ENCODE results near the gene ARMC9. TPM values are rescaled to one million over a fixed set of nuclear protein-coding genes. Genes with fewer than 3 reads are reported as not detected.

ARMC9 gene
- total RNA-seq, 2 experiments from 2014 or later = 3.0 TPM

- DNase-seq = no peak
- Mint-ChIP-seq H3K27ac (no peak overlapping the region), H3K36me3 (no peaks in the 10 kb centered on the region), H3K4me1 (ENCODE audit: low read depth) (no peaks in the 10 kb centered on the region), H3K4me3 (no peak overlapping the region), H3K9me3 (peaks cover 11% of the 10 kb centered on the region), H3K27me3 (peaks cover 3% of the 10 kb centered on the region)
- intact Hi-C loops (cut with micrococcal nuclease) = no loop called here
- POLR2A ChIA-PET = no interaction called here
- CTCF ChIA-PET = interaction anchor here (1.2 kb wide), 1 partner anchor 80 kb away, joined by 3 read pairs; no protein-coding TSS in a partner anchor
These were observed 188.0 kb downstream of the ARMC9 start for GRCh38 chr2:231386446-231386845.

DNA sequence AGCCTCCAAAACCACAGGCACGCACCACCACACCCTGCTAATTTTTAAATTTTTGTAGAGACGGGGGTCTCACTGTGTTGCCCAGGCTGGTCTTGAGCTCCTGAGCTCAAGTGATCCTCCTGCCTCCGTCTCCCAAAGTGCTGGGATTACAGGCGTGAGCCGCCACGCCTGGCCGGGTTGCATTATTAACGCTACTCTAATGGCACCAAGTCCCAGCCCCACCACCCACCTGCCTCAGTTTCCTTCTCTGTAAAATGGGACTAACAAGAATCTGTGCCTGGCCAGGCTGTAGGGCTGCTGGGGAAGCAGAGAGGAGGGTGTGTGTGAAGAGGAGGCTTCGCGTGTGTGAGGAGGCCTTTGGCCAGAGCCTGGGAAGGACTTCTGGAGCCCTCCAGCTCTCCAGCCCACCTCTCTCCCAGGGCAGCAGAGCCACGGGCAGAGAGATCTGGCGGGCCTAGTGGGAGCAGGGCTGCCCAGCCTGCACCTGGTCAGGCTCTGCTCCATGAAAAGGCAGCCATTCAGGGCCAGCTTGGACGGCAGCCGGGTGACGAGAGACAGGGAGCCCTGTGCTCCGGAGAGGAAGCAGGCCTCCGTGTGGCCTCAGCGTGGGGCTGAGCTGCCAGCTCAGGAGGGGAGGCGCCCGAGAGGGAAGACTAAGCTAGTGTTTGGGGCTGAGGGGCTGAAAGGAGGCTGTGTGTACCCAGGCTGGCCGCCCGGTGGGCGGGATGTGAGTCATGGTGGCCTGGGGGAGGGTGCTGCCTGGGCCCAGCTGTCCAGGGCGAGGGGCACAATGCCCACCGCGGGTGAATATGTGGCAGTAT lies 189.7 kb downstream of the ARMC9 start:
- no peaks in the 10 kb centered on the region for H3K4me1 Mint-ChIP-seq (ENCODE audit: low read depth)
- peaks cover 11% of the 10 kb centered on the region for H3K9me3 Mint-ChIP-seq
- POLR2A ChIA-PET = no interaction called here
- no peak for DNase-seq
- H3K36me3 Mint-ChIP-seq = no peaks in the 10 kb centered on the region
- CTCF ChIA-PET = interaction anchor here (1.6 kb wide), 1 partner anchor 19 kb away, joined by 3 read pairs; no protein-coding TSS in a partner anchor
- no peak overlapping the region for H3K27ac Mint-ChIP-seq
- H3K27me3 Mint-ChIP-seq = peaks cover 9% of the 10 kb centered on the region
- intact Hi-C loops (cut with micrococcal nuclease) = no loop called here
- H3K4me3 Mint-ChIP-seq = no peak overlapping the region

GRCh38 chr2:231388725-231389346 lies 190.4 kb downstream of the ARMC9 start:
- peaks cover 9% of the 10 kb centered on the region for H3K9me3 Mint-ChIP-seq
- H3K4me3 Mint-ChIP-seq = no peak overlapping the region
- peaks cover 17% of the 10 kb centered on the region for H3K27me3 Mint-ChIP-seq
- peaks cover 7% of the 10 kb centered on the region for H3K4me1 Mint-ChIP-seq (ENCODE audit: low read depth)
- DNase-seq = no peak
- ChIA-PET CTCF (interaction anchor here (1.6 kb wide), 1 partner anchor 18 kb away, joined by 3 read pairs; no protein-coding TSS in a partner anchor), POLR2A (no interaction called here)
- H3K27ac Mint-ChIP-seq = no peak overlapping the region
- intact Hi-C loops (cut with micrococcal nuclease) = no loop called here
- no peaks in the 10 kb centered on the region for H3K36me3 Mint-ChIP-seq

DNA sequence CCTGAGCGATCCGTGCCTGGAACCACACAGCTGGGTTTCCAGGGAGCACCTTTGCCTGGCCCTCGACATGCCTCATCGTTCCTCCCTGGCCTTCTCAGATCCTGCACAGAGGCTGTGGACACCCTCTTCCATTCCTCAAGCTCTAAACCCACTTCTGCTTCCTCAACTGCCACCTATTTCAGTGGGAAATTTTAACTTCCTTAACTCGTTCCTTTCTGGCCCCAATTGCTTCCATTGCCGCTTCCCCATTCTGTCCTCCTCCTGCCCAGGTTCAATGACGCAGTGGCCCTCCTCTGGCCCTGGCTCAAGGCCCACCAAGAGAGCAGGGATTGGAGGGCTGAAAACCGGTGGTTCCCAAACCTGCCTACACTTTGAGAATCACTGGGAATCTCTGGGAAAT lies 192.2 kb downstream of the ARMC9 start:
- intact Hi-C loops (cut with micrococcal nuclease) = no loop called here
- H3K9me3 Mint-ChIP-seq = no peaks in the 10 kb centered on the region
- peaks cover 7% of the 10 kb centered on the region for H3K4me1 Mint-ChIP-seq (ENCODE audit: low read depth)
- peaks cover 24% of the 10 kb centered on the region for H3K27me3 Mint-ChIP-seq
- no peak for DNase-seq
- H3K4me3 Mint-ChIP-seq = no peak overlapping the region
- no peaks in the 10 kb centered on the region for H3K36me3 Mint-ChIP-seq
- CTCF ChIA-PET = no interaction called here
- H3K27ac Mint-ChIP-seq = no peak overlapping the region
- POLR2A ChIA-PET = no interaction called here

GRCh38 chr2:231391981-231392380 lies 193.6 kb downstream of the ARMC9 start:
- Mint-ChIP-seq H3K9me3 (no peaks in the 10 kb centered on the region), H3K4me1 (ENCODE audit: low read depth) (peaks cover 14% of the 10 kb centered on the region), H3K4me3 (no peak overlapping the region), H3K27me3 (peaks cover 31% of the 10 kb centered on the region), H3K27ac (no peak overlapping the region), H3K36me3 (no peaks in the 10 kb centered on the region)
- POLR2A ChIA-PET = no interaction called here
- CTCF ChIA-PET = interaction anchor here (1.6 kb wide), 1 partner anchor 15 kb away, joined by 5 read pairs; no protein-coding TSS in a partner anchor
- intact Hi-C loops (cut with micrococcal nuclease) = no loop called here
- no peak for DNase-seq

DNA sequence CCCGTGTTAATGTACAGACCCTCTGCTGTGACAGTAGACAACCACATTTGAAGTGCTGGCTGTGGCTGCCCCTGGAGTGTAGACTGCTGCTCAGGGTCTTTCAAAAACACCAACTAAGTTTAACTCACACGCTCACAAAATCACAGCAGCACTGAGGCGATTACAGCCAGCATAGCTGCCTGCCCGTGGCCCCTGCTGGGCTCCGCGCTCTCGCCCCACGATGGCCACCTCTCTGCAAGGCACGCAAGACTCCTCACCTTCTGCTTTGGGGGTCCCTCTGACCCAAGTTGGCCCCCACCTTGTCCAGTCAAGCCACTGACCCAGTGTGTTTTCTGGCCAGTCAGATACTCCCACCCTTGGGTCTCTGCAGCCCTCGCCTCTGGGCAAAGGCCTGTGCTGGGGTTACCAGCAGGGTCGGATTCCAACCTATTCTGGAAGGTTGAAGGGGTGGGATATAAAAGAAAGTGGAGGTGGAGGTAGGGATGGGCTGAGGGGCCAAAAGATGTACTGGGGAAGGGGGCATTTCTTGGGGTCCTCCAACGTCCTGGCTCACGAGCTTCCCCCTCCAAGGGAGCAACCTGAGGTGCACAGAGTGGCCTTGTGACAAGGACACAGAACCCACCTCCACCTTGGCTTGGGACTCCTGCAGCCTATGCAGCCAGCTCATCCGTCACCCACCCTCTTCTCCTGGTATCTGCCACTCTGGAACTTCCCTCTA lies 194.2 kb downstream of the ARMC9 start:
- Mint-ChIP-seq H3K36me3 (no peaks in the 10 kb centered on the region), H3K27ac (no peak overlapping the region), H3K9me3 (no peaks in the 10 kb centered on the region), H3K4me3 (no peak overlapping the region), H3K4me1 (ENCODE audit: low read depth) (peaks cover 17% of the 10 kb centered on the region), H3K27me3 (peaks cover 33% of the 10 kb centered on the region)
- DNase-seq = no peak
- ChIA-PET CTCF (interaction anchor here (1.6 kb wide), 1 partner anchor 14 kb away, joined by 5 read pairs; no protein-coding TSS in a partner anchor), POLR2A (no interaction called here)
- intact Hi-C loops (cut with micrococcal nuclease) = no loop called here

DNA sequence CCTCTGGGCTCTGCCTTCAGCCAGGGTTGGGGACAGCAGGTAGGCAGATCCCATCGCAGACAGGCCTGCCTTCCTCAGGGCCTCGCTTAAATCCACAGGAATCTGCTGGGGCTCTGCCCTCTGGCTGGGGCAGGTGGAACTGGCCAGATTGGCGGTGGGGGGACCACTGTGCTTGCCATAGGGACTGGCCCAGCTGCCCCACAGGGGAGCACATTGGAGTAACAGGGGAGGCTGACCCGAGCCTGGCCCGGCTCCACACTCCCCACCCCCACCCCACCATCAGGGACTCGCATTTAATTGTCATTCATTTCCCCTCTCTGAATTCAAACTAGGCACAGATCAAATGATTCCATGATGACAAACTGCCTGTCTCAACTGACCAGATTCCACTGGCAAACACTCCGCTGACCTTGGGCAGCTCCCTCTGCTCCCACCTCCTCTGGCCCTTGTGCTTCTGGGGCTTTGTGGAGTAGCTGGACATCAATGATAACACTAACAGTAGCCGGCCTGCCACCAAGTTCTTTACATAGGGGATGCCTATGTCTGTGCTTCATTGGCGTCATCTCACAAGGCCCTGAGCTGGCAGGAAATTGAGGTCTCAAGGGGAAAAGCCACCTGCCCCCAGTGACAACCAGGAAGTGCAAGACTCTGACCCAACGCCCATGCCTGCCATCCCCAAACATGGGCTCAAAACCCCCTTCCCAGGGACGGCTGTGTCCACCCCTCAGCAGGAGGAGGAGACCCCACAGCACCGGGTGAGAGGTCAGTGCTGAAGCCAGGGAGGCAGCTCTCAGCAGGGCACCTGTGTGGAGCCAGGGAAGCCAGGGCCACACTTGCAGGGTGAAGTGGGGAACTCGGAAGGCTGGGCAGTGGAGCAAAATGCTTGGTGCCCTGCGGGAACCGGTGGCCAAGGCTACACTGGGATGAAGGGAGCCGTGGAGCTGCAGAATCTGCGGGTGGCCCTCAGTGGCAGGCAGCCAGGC lies 195.0 kb downstream of the ARMC9 start:
- Mint-ChIP-seq H3K4me3 (no peak overlapping the region), H3K4me1 (ENCODE audit: low read depth) (peaks cover 17% of the 10 kb centered on the region), H3K27me3 (peaks cover 36% of the 10 kb centered on the region), H3K9me3 (no peaks in the 10 kb centered on the region), H3K27ac (no peak overlapping the region), H3K36me3 (no peaks in the 10 kb centered on the region)
- DNase-seq = peak; percentile 45
- CTCF ChIA-PET = interaction anchor here (1.0 to 1.6 kb wide), 3 partner anchors 13 to 166 kb away, joined by 3 to 5 read pairs (median 5); no protein-coding TSS in a partner anchor
- POLR2A ChIA-PET = no interaction called here
- intact Hi-C loops (cut with micrococcal nuclease) = no loop called here

DNA sequence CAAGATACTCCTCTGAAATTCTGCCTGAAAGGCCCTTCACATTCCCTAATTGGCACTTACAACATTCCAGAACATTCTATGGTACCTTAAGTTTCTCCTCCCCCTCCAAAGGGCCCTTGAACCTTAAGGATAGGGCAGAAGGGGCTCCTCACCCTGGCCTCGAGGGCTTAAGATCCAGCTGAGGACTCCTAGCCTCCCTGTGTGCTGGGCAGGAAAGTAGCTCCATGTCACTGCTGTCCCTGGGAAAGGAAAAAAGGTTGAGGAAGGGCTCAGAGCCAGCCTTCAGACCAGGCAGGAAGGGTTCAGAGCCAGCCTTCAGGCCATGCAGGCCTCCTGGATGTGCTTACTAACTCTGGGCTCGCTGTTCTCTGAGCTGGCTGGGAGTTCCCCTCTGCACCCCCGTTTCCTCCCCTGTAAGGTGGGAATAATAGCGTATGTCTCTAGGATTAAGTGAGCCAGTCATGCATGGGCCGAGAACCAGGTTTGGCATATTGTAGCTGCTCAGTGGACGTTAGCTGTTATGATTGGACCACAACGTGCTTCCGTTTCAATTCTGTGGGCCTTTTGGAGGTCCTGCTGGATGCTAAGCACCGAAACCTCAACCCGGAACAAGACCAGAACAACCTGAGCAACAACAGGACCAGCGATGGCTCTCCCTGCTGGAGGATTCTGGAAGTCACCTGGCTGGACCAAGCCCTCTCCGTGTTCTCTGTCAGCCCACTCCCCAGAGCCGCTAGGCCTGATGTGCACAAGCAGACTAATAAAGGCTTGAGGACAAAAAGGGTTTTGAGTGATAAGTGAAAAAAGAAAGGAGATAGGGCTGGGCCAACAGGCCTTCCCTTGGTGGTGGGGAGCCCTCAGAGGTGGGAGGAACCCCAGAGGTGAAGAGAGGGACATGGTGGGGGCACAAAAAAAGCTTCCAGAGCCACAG lies 196.0 kb downstream of the ARMC9 start:
- peaks cover 36% of the 10 kb centered on the region for H3K27me3 Mint-ChIP-seq
- intact Hi-C loops (cut with micrococcal nuclease) = no loop called here
- no peak overlapping the region for H3K4me3 Mint-ChIP-seq
- no peak overlapping the region for H3K27ac Mint-ChIP-seq
- peaks cover 17% of the 10 kb centered on the region for H3K4me1 Mint-ChIP-seq (ENCODE audit: low read depth)
- no peak for DNase-seq
- ChIA-PET CTCF (interaction anchor here (1.0 to 1.2 kb wide), 2 partner anchors 57 to 167 kb away, joined by 3 to 5 read pairs; no protein-coding TSS in a partner anchor), POLR2A (no interaction called here)
- no peaks in the 10 kb centered on the region for H3K36me3 Mint-ChIP-seq
- no peaks in the 10 kb centered on the region for H3K9me3 Mint-ChIP-seq

DNA sequence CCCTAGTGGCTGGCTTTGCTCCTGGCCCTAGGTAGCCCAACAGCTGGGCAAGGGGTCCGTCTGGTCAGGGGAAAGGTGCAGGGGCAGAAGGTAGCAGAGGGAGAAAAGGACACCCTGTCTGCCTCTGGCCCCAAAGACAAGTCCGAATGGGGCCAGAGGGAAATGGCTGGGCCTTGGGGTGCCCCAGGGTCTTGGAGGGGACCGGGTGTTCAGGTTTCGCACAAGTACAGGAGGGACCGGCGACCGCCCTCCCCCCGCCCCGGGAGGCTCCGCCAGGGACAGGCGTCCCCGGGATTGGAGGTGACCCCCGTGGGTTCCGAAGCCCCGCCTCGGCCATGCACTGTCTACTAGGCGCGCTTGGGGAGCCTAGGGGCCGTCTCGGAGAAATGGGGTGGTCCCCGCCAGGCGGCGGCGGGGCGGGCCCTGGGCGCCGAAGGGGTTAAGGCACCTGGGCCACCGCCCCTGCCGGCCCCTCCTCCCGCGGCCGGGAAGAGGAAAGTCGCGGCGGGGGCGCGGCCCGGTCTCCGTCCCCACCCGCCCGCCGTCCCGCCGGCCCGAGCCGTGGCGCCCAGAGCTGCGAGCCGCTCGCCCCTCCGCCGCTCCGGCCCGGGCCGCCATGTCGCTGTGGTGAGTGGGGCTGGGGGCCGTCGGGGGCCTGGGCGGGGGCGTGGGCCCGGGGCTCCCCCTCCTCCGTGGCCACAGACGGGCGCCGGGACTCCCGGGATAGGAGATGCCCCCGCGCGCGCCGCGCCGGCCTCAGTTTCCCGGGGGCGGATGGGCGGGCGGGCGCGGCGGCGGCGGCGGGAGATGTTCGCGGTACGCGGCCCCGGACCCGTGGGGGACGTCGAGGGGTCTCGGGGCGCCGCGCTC lies 197.0 kb downstream of the ARMC9 start, which contains the start of gene B3GNT7:
Gene B3GNT7 (plus strand): TSS at position 523 of the 870 bp plus-strand sequence. CDS start 94 bp downstream, at position 617.
- peaks cover 17% of the 10 kb centered on the region for H3K4me1 Mint-ChIP-seq (ENCODE audit: low read depth)
- H3K9me3 Mint-ChIP-seq = no peaks in the 10 kb centered on the region
- H3K36me3 Mint-ChIP-seq = no peaks in the 10 kb centered on the region
- ChIA-PET POLR2A (no interaction called here), CTCF (interaction anchor here (1.0 kb wide), 1 partner anchor 17 kb away, joined by 3 read pairs; no protein-coding TSS in a partner anchor)
- no peak within 1 kb of the TSS for H3K27ac Mint-ChIP-seq
- intact Hi-C loops (cut with micrococcal nuclease) = no loop called here
- peaks cover 36% of the 10 kb centered on the region for H3K27me3 Mint-ChIP-seq
- no peak within 1 kb of the TSS for H3K4me3 Mint-ChIP-seq
- no peak for DNase-seq

All from activated CD4-positive, alpha-beta memory T cell treated with anti-CD3 and anti-CD28 coated beads for 36 hours (primary cell).